Measurements from ENCODE around the gene DNAJC30.

The DNAJC30 gene

GRCh38 chr7:73707045-73707631, 23.9 kb upstream of the DNAJC30 start:
- DNase-seq (ENCODE audit: low read depth): no peak

- no peak for DNase-seq (ENCODE audit: low read depth)
Measured at GRCh38 chr7:73706126-73707044, 23.1 kb upstream of the DNAJC30 start.

GRCh38 chr7:73705551-73705920, 22.3 kb upstream of the DNAJC30 start:
- DNase-seq (ENCODE audit: low read depth): no peak

GRCh38 chr7:73704640-73705550, 21.6 kb upstream of the DNAJC30 start:
- DNase-seq (ENCODE audit: low read depth): no peak

- DNase-seq (ENCODE audit: low read depth): no peak
Measured at GRCh38 chr7:73703757-73704639, 20.7 kb upstream of the DNAJC30 start.

GRCh38 chr7:73703225-73703624, 20.0 kb upstream of the DNAJC30 start:
- DNase-seq (ENCODE audit: low read depth): no peak

- no peak for DNase-seq (ENCODE audit: low read depth)
Measured at GRCh38 chr7:73702665-73703064, 19.4 kb upstream of the DNAJC30 start.

- no peak for DNase-seq (ENCODE audit: low read depth)
Measured at GRCh38 chr7:73702226-73702625, 19.0 kb upstream of the DNAJC30 start.

- DNase-seq (ENCODE audit: low read depth): no peak
Measured at GRCh38 chr7:73701357-73701995, 18.2 kb upstream of the DNAJC30 start.

GRCh38 chr7:73700581-73701134, 17.4 kb upstream of the DNAJC30 start:
- no peak for DNase-seq (ENCODE audit: low read depth)

- DNase-seq (ENCODE audit: low read depth): no peak
Measured at GRCh38 chr7:73700069-73700423, 16.8 kb upstream of the DNAJC30 start.

- DNase-seq (ENCODE audit: low read depth): no peak
Measured at GRCh38 chr7:73699370-73700068, 16.3 kb upstream of the DNAJC30 start.

GRCh38 chr7:73698410-73698809, 15.2 kb upstream of the DNAJC30 start:
- no peak for DNase-seq (ENCODE audit: low read depth)

GRCh38 chr7:73696372-73696771, 13.1 kb upstream of the DNAJC30 start:
- DNase-seq (ENCODE audit: low read depth): no peak

GRCh38 chr7:73690646-73691045, 7.4 kb upstream of the DNAJC30 start:
- DNase-seq (ENCODE audit: low read depth): no peak

GRCh38 chr7:73688288-73688687, 5.0 kb upstream of the DNAJC30 start:
- no peak for DNase-seq (ENCODE audit: low read depth)

GRCh38 chr7:73685311-73685710, 2.1 kb upstream of the DNAJC30 start:
- no peak for DNase-seq (ENCODE audit: low read depth)

GRCh38 chr7:73683788-73684693, 788 bp upstream of the DNAJC30 start:
- DNase-seq (ENCODE audit: low read depth): no peak

- DNase-seq (ENCODE audit: low read depth): no peak
Measured at GRCh38 chr7:73682745-73683055, 553 bp downstream of the DNAJC30 start.
